ENCODE data around the gene CES1. TPM values are rescaled to one million over a fixed set of nuclear protein-coding genes. Genes with fewer than 3 reads are reported as not detected.
"Not testable (repeated sequence)": the region's sequence is repeated elsewhere in the genome, so short reads cannot be mapped to it uniquely, and the experiment has no call there.

The CES1 gene
- polyA plus RNA-seq, 3 donors = 2.8 to 3.1 (median 2.8) TPM

DNA sequence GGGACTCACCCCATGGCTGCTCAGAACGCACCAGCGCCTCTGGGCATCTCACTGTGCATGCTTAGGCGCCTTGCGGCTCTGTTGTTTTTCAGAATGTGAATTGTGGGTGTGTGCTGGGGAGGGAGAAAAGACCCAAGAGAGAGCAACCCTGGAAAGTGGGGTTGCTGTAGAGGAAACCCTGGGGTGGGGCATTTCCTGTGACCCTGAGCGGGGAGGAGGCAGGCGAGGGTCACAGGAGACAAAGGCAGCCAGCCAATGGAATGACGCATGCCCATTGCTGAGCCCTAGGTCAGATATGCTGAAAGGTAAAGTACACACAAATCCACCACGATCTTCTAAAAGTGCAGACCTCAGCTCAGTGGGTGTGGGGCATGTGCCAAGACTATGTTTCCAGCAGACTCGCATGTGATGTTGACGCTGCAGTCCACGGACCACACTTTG is 39.9 kb downstream of the CES1 start:
- not testable (repeated sequence) for DNase-seq

DNA sequence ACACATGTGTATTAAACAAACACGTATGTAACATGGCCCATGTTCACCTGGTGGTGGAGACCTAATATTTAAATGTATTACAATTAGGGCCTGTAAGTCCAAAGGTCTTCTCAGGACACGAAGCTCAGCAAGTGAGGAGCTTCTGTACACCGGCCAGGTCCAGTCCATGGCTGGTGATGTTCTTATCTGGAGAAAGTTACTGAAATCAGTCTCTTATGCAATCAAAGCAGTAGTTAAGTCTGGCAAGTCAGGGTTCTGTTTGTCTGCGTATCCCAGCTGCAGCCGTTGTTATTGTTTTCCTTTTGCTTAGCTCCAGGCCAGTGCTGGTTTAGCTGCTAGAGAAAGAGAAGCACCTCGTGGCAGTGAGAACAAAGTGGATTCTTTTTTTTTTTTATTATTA is 41.4 kb downstream of the CES1 start:
- not testable (repeated sequence) for DNase-seq

DNA sequence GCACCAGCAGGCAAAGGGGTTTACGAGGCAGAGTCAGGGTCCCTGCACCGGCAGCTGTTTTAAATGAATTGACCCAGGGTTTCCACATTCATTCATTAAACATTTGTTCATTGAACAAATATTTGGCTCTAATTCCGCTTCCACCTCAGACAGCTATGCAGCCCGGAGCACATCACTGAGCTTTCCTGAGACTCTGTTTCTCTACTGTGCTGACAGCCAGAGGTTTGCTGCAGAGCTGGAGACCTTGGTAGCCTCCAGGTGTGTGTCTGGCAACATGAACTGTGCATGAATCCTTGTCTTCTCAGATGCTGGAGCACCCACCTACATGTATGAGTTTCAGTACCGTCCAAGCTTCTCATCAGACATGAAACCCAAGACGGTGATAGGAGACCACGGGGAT is 42.7 kb downstream of the CES1 start:
- not testable (repeated sequence) for DNase-seq

DNA sequence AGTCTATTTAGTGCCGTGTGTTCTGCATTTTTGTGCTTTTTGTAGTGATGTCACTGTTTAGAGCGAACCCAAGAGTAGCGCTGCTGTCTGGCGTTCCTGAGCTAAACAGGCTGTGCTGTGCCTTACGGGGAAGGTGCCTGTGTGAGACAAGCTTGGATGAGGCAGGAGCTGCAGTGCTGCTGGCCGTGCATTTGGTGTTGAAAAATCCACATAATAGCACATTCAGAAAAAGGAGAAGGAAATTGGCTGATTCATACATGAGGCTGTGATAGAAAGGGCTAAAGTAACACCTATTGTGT is 50.2 kb downstream of the CES1 start:
- not testable (repeated sequence) for DNase-seq

DNA sequence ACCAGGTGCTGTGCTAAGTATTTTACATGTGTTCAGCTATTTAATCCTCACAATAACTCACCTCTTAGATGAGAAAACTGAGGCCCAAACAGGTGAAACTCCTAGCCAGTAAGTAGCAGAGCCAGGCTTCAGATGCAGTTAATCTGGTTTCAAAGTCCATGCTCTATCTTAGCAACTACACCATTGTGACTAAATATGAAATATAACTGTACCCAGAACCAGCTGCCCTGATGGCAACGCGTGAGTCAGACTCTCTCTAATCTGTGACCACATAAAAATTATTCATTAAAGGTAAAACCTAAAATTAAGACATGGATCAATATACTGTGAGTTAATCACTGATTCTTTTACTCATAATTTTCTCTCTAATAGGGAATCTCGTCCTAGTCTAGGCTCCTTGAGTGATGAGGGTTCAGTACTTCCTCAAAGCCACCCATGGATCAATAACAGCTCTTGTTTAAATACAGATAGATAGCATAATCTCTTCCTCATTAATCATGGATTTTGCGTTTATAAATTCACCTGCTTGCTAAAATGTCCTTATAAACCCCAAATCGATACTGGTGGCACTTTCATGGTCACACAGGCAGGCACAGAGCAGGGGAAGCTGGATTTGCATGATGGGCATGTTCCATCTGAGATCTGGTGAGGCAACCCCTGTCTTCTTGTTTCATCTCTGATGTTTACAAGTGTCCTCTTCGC is 50.7 kb downstream of the CES1 start:
- not testable (repeated sequence) for DNase-seq

DNA sequence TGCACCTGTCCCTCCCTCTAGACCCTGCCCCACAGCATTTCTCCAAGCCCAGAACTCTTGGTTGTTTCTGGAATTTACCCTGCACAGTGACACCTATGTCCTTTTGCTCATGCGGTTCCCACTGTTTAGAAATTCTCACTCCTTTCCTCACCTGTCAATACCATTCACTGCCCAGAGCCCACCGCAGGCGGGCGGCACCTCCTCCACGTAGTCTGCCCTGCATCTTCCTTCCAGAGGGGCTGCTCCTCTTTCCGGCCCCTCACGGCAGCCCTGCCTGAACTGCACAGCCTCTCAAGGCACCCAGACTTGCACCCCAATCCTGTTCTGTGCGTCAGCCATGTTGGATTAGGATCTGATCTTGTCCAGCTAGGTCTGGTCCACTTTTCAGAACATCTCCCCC is 51.4 kb downstream of the CES1 start:
- not testable (repeated sequence) for DNase-seq

DNA sequence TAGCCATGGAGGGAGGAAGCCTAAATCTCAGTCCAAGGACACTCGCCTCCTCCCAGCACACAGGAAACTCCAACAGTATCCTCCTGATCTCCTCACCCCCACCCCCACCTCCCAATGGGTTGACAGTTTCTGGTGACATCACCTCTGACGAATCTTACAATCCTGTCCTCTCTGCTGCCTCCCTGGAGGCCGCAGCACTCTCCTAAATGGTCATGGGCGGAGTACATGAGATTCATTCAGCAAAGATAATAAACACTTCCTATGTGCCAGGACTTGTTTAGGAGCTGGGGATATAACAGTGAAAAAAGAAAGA is 52.8 kb downstream of the CES1 start:
- DNase-seq = not testable (repeated sequence)

DNA sequence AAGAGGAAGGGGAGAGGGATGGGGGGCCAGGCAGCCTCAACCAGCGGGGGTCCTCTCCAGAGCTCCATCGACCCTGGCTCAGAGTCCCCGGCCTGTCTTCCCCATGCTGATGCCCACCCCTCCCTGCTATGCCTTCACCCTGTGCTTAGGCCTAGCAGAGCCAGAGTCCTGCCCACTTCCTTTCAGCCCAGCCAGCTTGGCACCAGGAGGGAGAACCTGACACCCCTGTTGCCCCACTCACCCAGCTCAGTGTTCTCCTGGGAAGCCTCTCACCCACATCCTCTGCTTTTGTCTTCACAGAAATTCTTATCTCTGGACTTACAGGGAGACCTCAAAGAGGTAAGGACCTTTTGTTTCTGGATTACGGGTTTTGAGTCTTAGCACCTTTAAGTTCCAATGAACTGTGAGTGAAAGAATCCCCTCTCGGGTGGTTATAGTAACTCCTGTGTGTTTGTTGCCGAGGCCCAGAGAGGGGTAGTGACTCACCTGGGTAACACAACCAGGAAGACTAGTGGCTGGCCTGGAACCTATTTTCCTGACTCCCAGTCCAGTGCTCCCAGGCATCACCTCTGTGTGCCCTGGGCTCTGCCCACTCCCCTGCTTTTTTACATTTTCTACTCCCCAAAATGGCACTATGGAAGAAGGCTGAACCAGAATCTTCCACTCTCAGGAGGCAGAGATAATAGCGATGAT is 53.3 kb downstream of the CES1 start:
- DNase-seq = no peak

DNA sequence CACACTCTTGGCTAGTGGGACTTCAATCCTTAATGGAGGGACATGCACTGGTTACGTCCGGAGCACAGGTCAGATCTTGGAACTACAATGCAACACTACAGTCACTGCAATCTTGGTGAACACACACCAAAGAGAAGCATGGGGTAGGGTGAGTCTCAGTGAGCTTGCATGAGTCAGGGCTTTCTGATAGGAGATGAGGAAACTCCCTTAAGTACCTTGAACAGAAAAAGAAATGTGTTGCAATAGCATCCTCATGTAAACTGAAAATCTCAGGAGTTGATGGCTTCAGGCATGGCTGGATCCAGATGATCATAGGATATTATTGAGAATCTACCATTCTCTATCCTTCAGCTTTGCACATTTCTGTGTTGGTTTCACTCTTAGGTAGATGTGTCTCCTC is 54.1 kb downstream of the CES1 start:
- no peak for DNase-seq

DNA sequence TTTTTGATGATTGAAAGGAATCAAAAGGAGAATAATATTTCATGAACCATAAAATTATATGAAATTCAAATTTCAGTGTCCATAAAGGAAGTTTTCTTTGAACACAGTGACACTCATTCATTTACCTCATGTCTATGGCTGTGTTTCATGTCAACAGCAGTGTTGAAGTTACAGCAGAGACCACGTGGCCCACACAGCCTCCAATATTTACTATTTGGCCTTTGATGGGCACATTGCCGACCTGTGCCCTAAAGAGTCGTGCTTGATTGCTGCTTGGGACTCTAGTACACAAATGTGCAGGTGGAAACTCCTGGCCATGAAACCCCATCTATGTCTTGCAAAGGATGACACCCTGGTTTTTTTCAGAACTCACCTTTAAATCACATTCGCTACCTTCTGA is 57.0 kb downstream of the CES1 start:
- no peak for DNase-seq

DNA sequence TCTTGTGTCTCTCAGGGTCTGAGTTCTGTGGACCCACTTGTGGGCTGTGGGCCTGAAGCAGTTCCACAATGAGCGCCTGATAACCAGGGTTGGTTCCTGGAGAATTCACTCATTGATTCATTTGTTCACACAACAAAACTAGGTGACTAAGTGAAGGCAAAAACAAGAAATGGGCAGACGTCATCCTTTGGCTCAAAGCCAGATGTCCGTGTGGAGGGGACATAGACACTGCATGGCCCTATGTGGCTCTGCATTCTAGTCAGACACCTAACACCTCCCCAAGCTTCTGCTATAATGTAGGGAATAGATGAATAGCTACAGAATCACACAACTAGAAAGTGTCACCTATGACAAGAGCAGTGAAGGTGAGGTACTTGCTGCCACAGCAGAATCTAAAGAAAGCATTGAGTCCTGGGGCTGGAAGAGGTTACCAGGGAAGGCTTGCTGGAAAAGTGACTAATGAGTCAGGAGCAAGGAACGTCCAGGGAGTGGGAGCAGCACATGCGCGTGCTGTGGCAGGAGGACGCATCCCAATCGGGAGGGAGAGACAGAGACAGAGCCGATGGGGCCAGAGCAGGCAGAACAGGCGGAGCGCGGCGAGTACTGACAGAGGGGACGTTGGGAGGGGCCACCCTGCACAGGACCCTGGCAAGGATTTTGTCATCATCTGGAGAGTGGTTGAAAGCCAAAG is 58.9 kb downstream of the CES1 start:
- no peak for DNase-seq

DNA sequence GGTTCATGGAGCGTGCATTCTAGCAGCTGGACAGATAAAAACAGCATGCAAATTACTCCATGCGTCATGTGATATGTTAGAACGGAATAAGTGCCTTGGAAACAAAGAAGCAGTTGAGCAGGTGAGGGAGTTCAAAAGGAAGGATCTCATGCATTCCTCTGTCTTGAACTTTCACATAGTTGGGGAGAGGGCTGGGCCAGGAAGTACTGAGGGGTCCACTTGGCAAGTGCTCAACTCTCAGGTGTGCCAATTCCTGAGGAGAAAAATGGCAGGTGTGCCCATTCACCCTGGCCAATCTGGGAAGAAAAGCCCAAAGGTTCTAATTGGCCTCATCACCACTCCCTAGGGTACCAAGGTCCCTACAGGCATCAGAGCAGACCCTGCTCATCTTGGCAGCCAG is 67.7 kb downstream of the CES1 start:
- DNase-seq = no peak

DNA sequence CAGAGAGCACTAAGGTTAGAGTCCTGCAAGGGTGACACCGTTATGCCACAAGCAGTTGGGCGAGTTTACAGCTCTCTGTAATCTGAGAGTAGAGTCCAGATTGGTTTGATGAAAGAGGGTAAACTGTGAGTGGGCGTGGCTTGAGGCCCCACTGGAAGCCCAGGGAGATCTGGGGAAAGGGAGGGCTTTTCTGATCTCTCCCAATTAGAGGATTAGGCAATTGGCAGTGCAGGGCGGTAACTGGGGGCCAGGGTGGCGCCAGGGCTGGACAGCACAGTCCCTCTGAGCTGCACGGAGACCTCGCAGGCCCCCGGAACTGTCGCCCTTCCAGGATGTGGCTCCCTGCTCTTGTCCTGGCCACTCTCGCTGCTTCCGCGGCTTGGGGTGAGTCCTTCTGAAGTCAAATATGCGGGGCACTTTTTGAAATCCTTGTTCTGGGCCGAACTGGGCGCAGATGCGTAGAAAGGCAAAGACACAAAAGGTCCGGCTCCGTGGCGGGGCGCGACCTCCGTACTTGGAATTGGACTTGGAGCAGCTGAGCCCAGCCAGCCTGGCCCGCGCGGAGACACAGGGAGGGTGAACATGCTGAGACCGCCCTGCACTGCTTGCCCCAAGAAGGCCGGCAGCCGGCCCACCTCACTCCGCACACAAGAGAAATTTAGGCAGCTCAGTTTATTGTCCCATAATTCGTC is 72.4 kb downstream of the CES1 start:
- DNase-seq = peak; percentile 22

DNA sequence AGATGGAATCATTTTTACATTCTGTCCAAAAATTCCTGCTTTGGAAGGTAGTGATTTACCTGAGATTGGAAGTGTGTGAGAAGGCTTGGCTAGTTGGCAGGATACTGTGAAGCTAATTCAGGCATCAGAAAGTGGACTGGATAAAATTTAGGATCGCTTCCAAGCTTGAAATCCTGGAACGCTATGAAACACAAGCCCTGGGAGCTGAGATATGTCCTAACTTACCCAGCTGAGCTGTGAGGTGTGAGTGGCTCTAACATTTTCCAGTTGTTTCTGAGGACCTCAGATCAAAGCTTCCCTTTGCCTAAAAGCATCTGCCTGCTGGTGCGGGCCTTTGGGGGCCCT is 73.0 kb downstream of the CES1 start:
- not testable (repeated sequence) for DNase-seq

DNA sequence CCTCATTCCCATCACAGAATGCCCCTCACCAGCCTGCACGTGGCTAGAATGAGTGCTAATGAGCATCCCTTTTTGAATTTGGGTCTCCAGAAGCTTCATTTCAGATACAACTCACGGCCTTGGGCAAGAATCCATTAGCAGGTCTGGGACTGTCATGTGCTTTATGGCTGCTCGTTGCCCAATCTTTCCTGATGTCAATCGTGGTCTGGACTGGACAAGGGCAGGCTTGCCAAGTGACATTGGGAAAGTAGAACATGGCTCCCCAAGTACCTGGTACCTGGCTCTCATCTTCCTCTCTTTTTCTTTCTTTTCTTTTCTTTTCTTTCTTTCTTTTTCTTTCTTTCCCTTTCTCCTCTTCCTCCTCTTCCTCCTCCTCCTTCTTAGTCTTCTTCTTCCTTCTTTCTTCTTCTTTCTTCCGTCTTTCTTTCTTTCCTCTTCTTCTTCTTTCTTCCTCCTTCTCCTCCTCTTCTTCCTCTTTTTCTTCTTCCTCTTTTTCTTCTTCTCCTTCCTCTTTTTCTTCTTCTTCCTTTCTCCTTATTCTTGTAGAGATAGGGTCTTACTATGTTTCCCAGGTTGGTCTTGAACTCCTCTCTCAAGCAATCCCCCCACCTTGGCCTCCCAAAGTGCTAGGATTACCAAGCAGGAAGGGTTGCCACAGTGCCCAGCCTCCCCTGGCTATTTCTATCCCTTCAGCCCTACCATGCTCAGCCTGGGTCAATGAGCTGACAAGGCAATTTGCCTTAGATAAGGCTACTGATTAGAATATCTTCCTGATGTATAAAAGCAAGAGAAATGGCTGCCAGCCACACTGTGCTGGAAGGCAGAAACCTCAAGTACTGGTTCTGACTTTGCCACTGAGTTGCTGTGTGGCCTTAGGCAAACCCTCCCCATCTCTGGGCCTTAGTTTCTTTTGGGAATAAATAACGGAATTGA is 75.0 kb downstream of the CES1 start:
- not testable (repeated sequence) for DNase-seq

DNA sequence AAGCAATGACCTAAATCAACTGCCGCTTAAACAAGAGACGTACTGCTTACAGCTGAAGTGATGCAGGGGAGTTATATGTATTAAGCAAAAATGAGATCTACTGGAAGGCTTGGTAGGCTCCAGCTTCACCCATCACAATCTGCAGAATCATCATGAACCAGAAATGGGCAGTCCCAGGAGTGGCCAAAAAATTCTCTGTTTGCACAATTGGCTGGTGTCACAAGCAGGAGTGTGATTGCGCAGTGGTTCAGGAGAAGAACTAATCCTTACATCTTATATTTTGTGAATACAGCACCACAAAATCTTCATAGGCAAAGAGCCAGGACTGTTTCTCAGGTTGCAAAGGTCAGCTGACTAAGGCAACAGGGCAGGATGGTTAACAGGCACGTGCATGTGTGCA is 75.9 kb downstream of the CES1 start:
- no peak for DNase-seq

DNA sequence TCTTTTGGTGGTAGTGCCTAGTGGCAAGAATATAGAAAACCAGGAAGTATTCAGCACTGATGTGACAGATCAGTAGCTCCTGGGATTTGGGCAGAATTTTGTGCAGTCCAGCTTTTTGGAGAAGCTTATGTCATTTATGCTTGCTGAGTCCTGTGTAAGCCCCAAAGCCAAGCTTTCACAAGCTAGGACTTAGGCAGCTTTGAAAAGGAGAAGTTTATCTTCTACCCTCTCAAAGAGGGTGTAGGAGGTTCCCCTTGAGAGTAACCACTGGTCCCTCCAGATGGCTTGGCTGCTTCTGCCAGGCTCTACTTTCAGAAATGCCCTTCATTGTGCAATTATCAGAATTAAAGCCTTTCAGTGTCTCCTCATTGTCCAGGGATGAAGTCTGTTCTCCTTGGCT is 78.8 kb downstream of the CES1 start:
- no peak for DNase-seq

DNA sequence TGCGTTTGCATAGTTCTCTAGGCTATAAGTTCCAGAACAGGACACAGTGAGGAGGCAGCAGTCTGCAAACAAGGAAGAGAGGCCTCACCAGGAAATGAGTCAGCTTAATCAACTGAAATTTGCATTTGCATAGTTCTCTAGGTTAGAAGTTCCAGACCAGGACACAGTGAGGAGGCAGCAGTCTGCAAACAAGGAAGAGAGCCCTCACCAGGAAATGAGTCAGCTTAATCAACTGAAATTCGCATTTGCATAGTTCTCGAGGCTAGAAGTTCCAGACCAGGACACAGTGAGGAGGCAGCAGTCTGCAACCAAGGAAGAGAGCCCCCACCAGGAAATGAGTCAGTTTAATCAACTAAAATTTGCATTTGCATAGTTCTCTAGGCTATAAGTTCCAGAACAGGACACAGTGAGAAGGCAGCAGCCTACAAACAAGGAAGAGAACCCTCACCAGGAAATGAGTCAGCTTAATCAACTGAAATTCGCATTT is 79.7 kb downstream of the CES1 start:
- not testable (repeated sequence) for DNase-seq
